Tibial nerve (tissue), 4 donors: ENCODE data around the gene NHERF1. TPM values are rescaled to one million over a fixed set of nuclear protein-coding genes. Genes with fewer than 3 reads are reported as not detected.

ENCODE experiments used
- DNase-seq, 2 donors: peaks; one replicate each; pipeline ENCODE4 v3.0.0-alpha.2; 2019; ENCODE audit warnings: low spot score in 2 of 2
- H3K27ac ChIP-seq, 4 donors: fragments of 200-600 bp; sonication (generic) in 3 of 4; one replicate each; pipeline ENCODE4 v1.5.1; 2017 to 2019; ENCODE audit warnings: mild to moderate bottlenecking in 1 of 4
- H3K27me3 ChIP-seq, 2 donors: fragments of 200-600 bp; sonication (generic) in 1 of 2; one replicate each; pipeline versions ENCODE4 v1.5.1 to v1.6.0; 2017 to 2019
- H3K36me3 ChIP-seq, 3 donors: fragments of 200-600 bp; sonication (generic); one replicate each; pipeline ENCODE4 v1.5.1; 2018 to 2019
- H3K4me1 ChIP-seq, 4 donors: fragments of 200-600 bp; sonication (generic) in 3 of 4; one replicate each; pipeline ENCODE4 v1.5.1; 2017 to 2019
- H3K4me3 ChIP-seq, 4 donors: fragments of 200-600 bp; sonication (generic) in 3 of 4; one replicate each; pipeline ENCODE4 v1.5.1; 2017 to 2019; ENCODE audit warnings: mild to moderate bottlenecking in 1 of 4, moderate library complexity in 1 of 4
- H3K9me3 ChIP-seq, 4 donors: fragments of 200-600 bp; sonication (generic) in 3 of 4; one replicate each; pipeline ENCODE4 v1.5.1; 2017 to 2019
- CTCF ChIP-seq, 5 experiments: fragments of 200-600 bp in 3 of 5; fragments of 450-650 bp in 2 of 5; sonication (generic) in 3 of 5; IDR thresholded peaks; one replicate each; pipeline ENCODE4 v1.5.1; 2016 to 2019; ENCODE audit warnings: antibody characterized with exemption in 5 of 5, mild to moderate bottlenecking in 3 of 5, moderate library complexity in 2 of 5
- EP300 ChIP-seq, 2 donors: sonication (generic); formaldehyde crosslinking; IDR thresholded peaks; one replicate each; pipeline ENCODE4 v1.6.1; 2017; ENCODE audit warnings: antibody characterized with exemption in 2 of 2, mild to moderate bottlenecking in 1 of 2
- POLR2A ChIP-seq, 2 donors: fragments of 450-650 bp; IDR thresholded peaks; one replicate each; pipeline ENCODE4 v1.6.1; 2017; ENCODE audit warnings: antibody characterized with exemption in 2 of 2, mild to moderate bottlenecking in 2 of 2, moderate library complexity in 2 of 2
- WGBS, 2 donors: methylation state at CpG; one replicate each; pipeline ENCODE4 v1.1.5; 2018; 5-methylcytosine and 5-hydroxymethylcytosine counted together
- total RNA-seq, 4 donors: library from RNA; depleted of rRNA; stranded (reverse); fragments of >200 nt; gene quantifications; one replicate each; pipeline ENCODE4 v1.1.0, GENCODE V29; 2016

NHERF1 gene
- total RNA-seq, 4 donors from 2014 or later: 42.2 to 55.2 (median 53.0) TPM

- H3K4me1 ChIP-seq: no peaks in the 10 kb centered on the region
- TF ChIP-seq CTCF (IDR thresholded peaks at IDR 0.05) (no peak), EP300 (IDR thresholded peaks at IDR 0.05) (no peak), POLR2A (IDR thresholded peaks at IDR 0.05) (no peak)
- H3K27ac ChIP-seq: no peak overlapping the region
- DNase-seq: no peak
- WGBS, 2 donors: 73 to 74% methylated on average over 6 of the region's 6 CpGs
- H3K9me3 ChIP-seq: no peaks in the 10 kb centered on the region
- H3K36me3 ChIP-seq: peaks cover 0 to 95% (median 0%) of the 10 kb centered on the region in 3 donors
- H3K4me3 ChIP-seq: no peak overlapping the region
- H3K27me3 ChIP-seq: no peaks in the 10 kb centered on the region
Observed at GRCh38 chr17:74796866-74797265, 48.4 kb downstream of the NHERF1 start.

- Histone ChIP-seq H3K36me3 (peaks cover 0 to 96% (median 0%) of the 10 kb centered on the region in 3 donors), H3K27me3 (no peaks in the 10 kb centered on the region), H3K27ac (no peak overlapping the region), H3K4me1 (no peaks in the 10 kb centered on the region), H3K4me3 (no peak overlapping the region), H3K9me3 (no peaks in the 10 kb centered on the region)
- 67 to 77% methylated on average over 4 of the region's 4 CpGs for WGBS, 2 donors
- DNase-seq: no peak
- TF ChIP-seq POLR2A (IDR thresholded peaks at IDR 0.05) (no peak), CTCF (IDR thresholded peaks at IDR 0.05) (no peak), EP300 (IDR thresholded peaks at IDR 0.05) (no peak)
Observed at GRCh38 chr17:74797824-74798223, 49.4 kb downstream of the NHERF1 start.

GRCh38 chr17:74798239-74798707 is 49.8 kb downstream of the NHERF1 start:
- DNase-seq: no peak
- no peak for TF ChIP-seq EP300 (IDR thresholded peaks at IDR 0.05)
- H3K9me3 ChIP-seq: no peaks in the 10 kb centered on the region
- WGBS, 2 donors: 52 to 60% methylated on average over 8 of the region's 8 CpGs
- H3K36me3 ChIP-seq: peaks cover 0 to 95% (median 0%) of the 10 kb centered on the region in 3 donors
- no peaks in the 10 kb centered on the region for H3K27me3 ChIP-seq
- H3K27ac ChIP-seq: no peak overlapping the region
- no peak overlapping the region for H3K4me3 ChIP-seq
- H3K4me1 ChIP-seq: no peaks in the 10 kb centered on the region

- H3K4me1 ChIP-seq: no peaks in the 10 kb centered on the region
- H3K9me3 ChIP-seq: no peaks in the 10 kb centered on the region
- WGBS, 2 donors: 92 to 95% methylated on average over 10 to 12 of the region's 14 CpGs
- DNase-seq: no peak
- no peaks in the 10 kb centered on the region for H3K27me3 ChIP-seq
- H3K36me3 ChIP-seq: peaks cover 0 to 90% (median 0%) of the 10 kb centered on the region in 3 donors
- TF ChIP-seq POLR2A (IDR thresholded peaks at IDR 0.05): no peak
- H3K4me3 ChIP-seq: no peak overlapping the region
- no peak overlapping the region for H3K27ac ChIP-seq
Observed at GRCh38 chr17:74799097-74799496, 50.7 kb downstream of the NHERF1 start.

GRCh38 chr17:74800531-74800930 is 52.1 kb downstream of the NHERF1 start:
- peaks cover 0 to 90% (median 0%) of the 10 kb centered on the region in 3 donors for H3K36me3 ChIP-seq
- 70 to 80% methylated on average over 7 of the region's 7 CpGs for WGBS, 2 donors
- no peak overlapping the region for H3K4me3 ChIP-seq
- H3K27ac ChIP-seq: no peak overlapping the region
- H3K27me3 ChIP-seq: no peaks in the 10 kb centered on the region
- DNase-seq: no peak
- no peaks in the 10 kb centered on the region for H3K9me3 ChIP-seq
- no peaks in the 10 kb centered on the region for H3K4me1 ChIP-seq
- TF ChIP-seq CTCF (IDR thresholded peaks at IDR 0.05) (no peak), EP300 (IDR thresholded peaks at IDR 0.05) (no peak)

- TF ChIP-seq POLR2A (IDR thresholded peaks at IDR 0.05): no peak
- TF ChIP-seq EP300 (IDR thresholded peaks at IDR 0.05): no peak
- no peak for TF ChIP-seq CTCF (IDR thresholded peaks at IDR 0.05)
- no peaks in the 10 kb centered on the region for H3K27me3 ChIP-seq
- no peak overlapping the region for H3K27ac ChIP-seq
- WGBS, 2 donors: 82 to 84% methylated on average over 7 to 8 of the region's 8 CpGs
- peaks cover 0 to 86% (median 0%) of the 10 kb centered on the region in 3 donors for H3K36me3 ChIP-seq
- no peaks in the 10 kb centered on the region for H3K4me1 ChIP-seq
- DNase-seq: no peak
- H3K4me3 ChIP-seq: no peak overlapping the region
- no peaks in the 10 kb centered on the region for H3K9me3 ChIP-seq
Observed at GRCh38 chr17:74801896-74802295, 53.5 kb downstream of the NHERF1 start.
